Upper lobe of left lung (tissue), 6 donors: ENCODE results near the gene TEDC2. TPM values are rescaled to one million over a fixed set of nuclear protein-coding genes. Genes with fewer than 3 reads are reported as not detected.

Source experiments
- ATAC-seq, 2 donors: fragments of 200-7000 bp; cut with Tn5 transposase; one replicate each; pipeline ENCODE4 v1.9.1; 2022; ENCODE audit warnings: mild to moderate bottlenecking in 2 of 2, moderate library complexity in 2 of 2; ENCODE audit not compliant: low FRiP score in 2 of 2
- DNase-seq, 2 donors: peaks; one replicate each; pipeline ENCODE4 v3.0.0-alpha.2; 2019 to 2020
- H3K27ac ChIP-seq, 4 donors: fragments of 200-600 bp; sonication (generic); one replicate each; pipeline ENCODE4 v1.5.1; 2016 to 2019
- H3K27me3 ChIP-seq, 4 donors: fragments of 200-600 bp; sonication (generic); one replicate each; pipeline ENCODE4 v1.5.1; 2017 to 2019
- H3K36me3 ChIP-seq, 4 donors: fragments of 200-600 bp; sonication (generic); one replicate each; pipeline ENCODE4 v1.5.1; 2016 to 2019
- H3K4me1 ChIP-seq, 4 donors: fragments of 200-600 bp; sonication (generic); one replicate each; pipeline ENCODE4 v1.5.1; 2018 to 2019
- H3K4me3 ChIP-seq, 4 donors: fragments of 200-600 bp; sonication (generic); one replicate each; pipeline ENCODE4 v1.5.1; 2017 to 2019; ENCODE audit warnings: mild to moderate bottlenecking in 2 of 4, moderate library complexity in 1 of 4
- H3K9me3 ChIP-seq, 4 donors: fragments of 200-600 bp; sonication (generic); one replicate each; pipeline ENCODE4 v1.5.1; 2018 to 2019
- EP300 ChIP-seq, 4 donors: sonication (generic); formaldehyde crosslinking; IDR thresholded peaks; one replicate each; pipeline ENCODE4 v1.5.1; 2017; ENCODE audit warnings: antibody characterized with exemption in 4 of 4, control low read depth in 2 of 4
- POLR2A ChIP-seq, 4 donors: fragments of 450-650 bp; IDR thresholded peaks; one replicate each; pipeline ENCODE4 v1.5.1; 2016 to 2017; ENCODE audit warnings: antibody characterized with exemption in 4 of 4, mild to moderate bottlenecking in 2 of 4
- POLR2AphosphoS5 ChIP-seq, 2 donors: sonication (generic); formaldehyde crosslinking; IDR thresholded peaks; one replicate each; pipeline ENCODE4 v1.5.1; 2017; ENCODE audit warnings: antibody characterized with exemption in 2 of 2
- WGBS, 2 donors: methylation state at CpG; one replicate each; pipeline ENCODE4 v1.1.5; 2017 to 2018; 5-methylcytosine and 5-hydroxymethylcytosine counted together
- total RNA-seq, 6 donors: library from RNA; depleted of rRNA in 4 of 6; stranded (reverse); fragments of >200 nt in 4 of 6; gene quantifications; one replicate each; pipeline versions ENCODE4 v1.1.0 to v1.2.1, GENCODE V29; 2016 to 2021
- TF ChIP-seq, protein P1 (sequence below), 6 experiments: fragments of 450-650 bp in 4 of 6; fragments of 200-600 bp in 2 of 6; sonication (generic) in 2 of 6; IDR thresholded peaks; one replicate each; pipeline ENCODE4 v1.5.1; 2016 to 2019; ENCODE audit warnings: antibody characterized with exemption in 6 of 6
- donor health status: DM: no; HTN: no; CAD: no; lungs with moderate emphysema.
- donor health status: DM: no; HTN: yes; CAD: no; lungs with severe emphysema.

Gene TEDC2
- total RNA-seq, 6 donors from 2014 or later = 0.61 to 2.7 (median 1.7) TPM; not detected in 1

- H3K36me3 ChIP-seq = peaks cover 4 to 48% (median 31%) of the 10 kb centered on the region in 4 donors
- H3K4me1 ChIP-seq = no peaks in the 10 kb centered on the region
- 92 to 94% methylated on average over 11 of the region's 11 CpGs for WGBS, 2 donors
Measured at GRCh38 chr16:2447920-2448583, 11.9 kb upstream of the TEDC2 start.

GRCh38 chr16:2449118-2449517 lies 10.8 kb upstream of the TEDC2 start:
- Histone ChIP-seq H3K9me3 (no peaks in the 10 kb centered on the region), H3K36me3 (peaks cover 4 to 57% (median 39%) of the 10 kb centered on the region in 4 donors), H3K27ac (no peak overlapping the region), H3K4me3 (no peak overlapping the region), H3K4me1 (no peaks in the 10 kb centered on the region), H3K27me3 (no peaks in the 10 kb centered on the region)
- DNase-seq (peak in 1 of 2 donors; percentile 73), ATAC-seq (no peak)
- TF ChIP-seq POLR2AphosphoS5 (IDR thresholded peaks at IDR 0.05) = no peak
- TF ChIP-seq, protein P1, sequence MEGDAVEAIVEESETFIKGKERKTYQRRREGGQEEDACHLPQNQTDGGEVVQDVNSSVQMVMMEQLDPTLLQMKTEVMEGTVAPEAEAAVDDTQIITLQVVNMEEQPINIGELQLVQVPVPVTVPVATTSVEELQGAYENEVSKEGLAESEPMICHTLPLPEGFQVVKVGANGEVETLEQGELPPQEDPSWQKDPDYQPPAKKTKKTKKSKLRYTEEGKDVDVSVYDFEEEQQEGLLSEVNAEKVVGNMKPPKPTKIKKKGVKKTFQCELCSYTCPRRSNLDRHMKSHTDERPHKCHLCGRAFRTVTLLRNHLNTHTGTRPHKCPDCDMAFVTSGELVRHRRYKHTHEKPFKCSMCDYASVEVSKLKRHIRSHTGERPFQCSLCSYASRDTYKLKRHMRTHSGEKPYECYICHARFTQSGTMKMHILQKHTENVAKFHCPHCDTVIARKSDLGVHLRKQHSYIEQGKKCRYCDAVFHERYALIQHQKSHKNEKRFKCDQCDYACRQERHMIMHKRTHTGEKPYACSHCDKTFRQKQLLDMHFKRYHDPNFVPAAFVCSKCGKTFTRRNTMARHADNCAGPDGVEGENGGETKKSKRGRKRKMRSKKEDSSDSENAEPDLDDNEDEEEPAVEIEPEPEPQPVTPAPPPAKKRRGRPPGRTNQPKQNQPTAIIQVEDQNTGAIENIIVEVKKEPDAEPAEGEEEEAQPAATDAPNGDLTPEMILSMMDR (IDR thresholded peaks at IDR 0.05) = no peak
- TF ChIP-seq EP300 (IDR thresholded peaks at IDR 0.05) = no peak
- no peak for TF ChIP-seq POLR2A (IDR thresholded peaks at IDR 0.05)
- WGBS, 2 donors = 95 to 97% methylated on average over 10 to 22 of the region's 25 CpGs

More at GRCh38 chr16:2447920-2448583, 11.9 kb upstream of the TEDC2 start:
- no peak for ATAC-seq
- TF ChIP-seq, protein P1 (IDR thresholded peaks at IDR 0.05) = no peak
- no peak for TF ChIP-seq POLR2AphosphoS5 (IDR thresholded peaks at IDR 0.05)
- no peak for TF ChIP-seq POLR2A (IDR thresholded peaks at IDR 0.05)
- TF ChIP-seq EP300 (IDR thresholded peaks at IDR 0.05) = no peak
- no peak for DNase-seq
- Histone ChIP-seq H3K27ac (no peak overlapping the region), H3K9me3 (no peaks in the 10 kb centered on the region), H3K27me3 (no peaks in the 10 kb centered on the region), H3K4me3 (no peak overlapping the region)

DNA sequence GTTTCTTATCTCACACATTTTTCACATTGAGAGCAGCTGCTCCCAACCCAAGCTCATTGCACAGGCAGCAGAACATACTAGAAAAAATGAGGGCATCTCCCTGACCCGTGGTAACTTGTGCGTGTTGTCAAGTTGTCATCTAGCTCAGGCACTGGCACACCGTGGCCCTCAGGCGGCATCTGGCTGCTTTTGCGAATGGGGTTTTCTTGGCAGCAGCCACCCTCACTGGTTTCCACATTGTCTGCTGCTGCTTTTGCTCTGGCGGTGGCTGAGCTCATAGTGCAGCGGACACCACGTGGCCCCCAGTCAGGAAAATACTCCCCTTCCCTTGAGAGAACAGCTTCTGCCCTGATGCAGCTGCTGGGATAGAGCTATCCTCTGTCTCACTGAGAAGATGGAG lies 9.4 kb upstream of the TEDC2 start:
- H3K4me1 ChIP-seq = no peaks in the 10 kb centered on the region
- no peaks in the 10 kb centered on the region for H3K9me3 ChIP-seq
- no peak for ATAC-seq
- H3K27me3 ChIP-seq = no peaks in the 10 kb centered on the region
- no peak overlapping the region for H3K4me3 ChIP-seq
- H3K27ac ChIP-seq = no peak overlapping the region
- 97 to 99% methylated on average over 8 of the region's 8 CpGs for WGBS, 2 donors
- no peak for DNase-seq
- TF ChIP-seq POLR2A (IDR thresholded peaks at IDR 0.05) (no peak), POLR2AphosphoS5 (IDR thresholded peaks at IDR 0.05) (no peak), EP300 (IDR thresholded peaks at IDR 0.05) (no peak)
- TF ChIP-seq, protein P1 (IDR thresholded peaks at IDR 0.05) = no peak
- H3K36me3 ChIP-seq = peaks cover 4 to 46% (median 32%) of the 10 kb centered on the region in 4 donors

DNA sequence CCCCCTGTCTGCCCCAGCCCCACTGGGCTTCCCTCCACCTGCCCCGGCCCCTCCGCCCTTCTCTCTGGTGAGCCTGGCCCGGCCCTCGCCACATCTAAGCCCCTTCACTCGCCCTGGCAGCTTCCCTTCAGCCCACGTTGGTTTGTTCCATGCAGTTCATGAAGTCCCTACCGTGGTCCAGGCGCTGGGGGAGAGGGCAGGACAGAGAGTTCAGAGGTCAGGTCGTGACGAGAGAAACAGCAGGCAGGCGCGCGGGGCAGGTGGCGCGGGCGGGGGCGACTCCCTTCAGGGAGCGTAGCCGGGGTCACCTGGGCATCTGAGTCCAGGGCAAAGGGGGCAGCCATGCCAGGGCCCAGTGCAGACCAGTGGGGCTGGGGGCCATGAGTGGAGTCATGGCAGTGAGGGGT lies 8.9 kb upstream of the TEDC2 start:
- ATAC-seq (no peak), DNase-seq (no peak)
- H3K36me3 ChIP-seq = peaks cover 4 to 44% (median 30%) of the 10 kb centered on the region in 4 donors
- no peaks in the 10 kb centered on the region for H3K4me1 ChIP-seq
- no peaks in the 10 kb centered on the region for H3K27me3 ChIP-seq
- 94 to 95% methylated on average over 19 of the region's 19 CpGs for WGBS, 2 donors
- no peaks in the 10 kb centered on the region for H3K9me3 ChIP-seq
- no peak overlapping the region for H3K4me3 ChIP-seq
- no peak overlapping the region for H3K27ac ChIP-seq
- TF ChIP-seq POLR2AphosphoS5 (IDR thresholded peaks at IDR 0.05) (no peak), POLR2A (IDR thresholded peaks at IDR 0.05) (no peak)
- TF ChIP-seq, protein P1 (IDR thresholded peaks at IDR 0.05) = no peak

DNA sequence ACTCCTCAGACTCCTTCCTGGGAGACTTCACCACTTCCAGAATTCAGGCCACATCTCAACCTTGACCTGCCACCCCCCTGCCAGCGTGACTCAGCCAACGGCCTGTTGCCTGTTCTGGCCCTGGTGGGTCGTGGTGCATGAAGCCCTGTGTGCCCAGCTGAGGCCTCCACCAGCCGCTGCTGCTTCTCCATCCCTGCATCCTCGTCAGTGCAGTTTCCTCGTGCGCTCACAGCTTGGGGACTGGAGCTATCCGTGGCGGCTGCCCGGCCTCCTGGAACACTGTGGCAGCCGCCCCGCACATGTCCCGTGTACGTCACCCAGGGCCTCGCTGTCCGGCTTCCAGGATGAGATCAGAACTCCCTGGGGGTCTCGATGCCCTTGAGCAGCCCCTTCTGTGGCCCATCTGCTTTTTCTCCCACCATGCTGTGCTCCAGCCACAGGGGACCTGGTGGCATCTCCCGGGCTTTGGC lies 8.0 kb upstream of the TEDC2 start:
- H3K36me3 ChIP-seq = peaks cover 0 to 36% (median 21%) of the 10 kb centered on the region in 4 donors
- WGBS, 2 donors = 96 to 99% methylated on average over 17 to 18 of the region's 18 CpGs
- H3K27me3 ChIP-seq = no peaks in the 10 kb centered on the region
- DNase-seq (no peak), ATAC-seq (no peak)
- no peak overlapping the region for H3K4me3 ChIP-seq
- TF ChIP-seq POLR2AphosphoS5 (IDR thresholded peaks at IDR 0.05) (no peak), EP300 (IDR thresholded peaks at IDR 0.05) (no peak), POLR2A (IDR thresholded peaks at IDR 0.05) (no peak)
- TF ChIP-seq, protein P1 (IDR thresholded peaks at IDR 0.05) = no peak
- no peaks in the 10 kb centered on the region for H3K9me3 ChIP-seq
- H3K4me1 ChIP-seq = no peaks in the 10 kb centered on the region
- H3K27ac ChIP-seq = no peak overlapping the region
